Measurements from ENCODE around the gene LGR5.
"Not testable (repeated sequence)": the region's sequence is repeated elsewhere in the genome, so short reads cannot be mapped to it uniquely, and the experiment has no call there.

LGR5 gene

DNA sequence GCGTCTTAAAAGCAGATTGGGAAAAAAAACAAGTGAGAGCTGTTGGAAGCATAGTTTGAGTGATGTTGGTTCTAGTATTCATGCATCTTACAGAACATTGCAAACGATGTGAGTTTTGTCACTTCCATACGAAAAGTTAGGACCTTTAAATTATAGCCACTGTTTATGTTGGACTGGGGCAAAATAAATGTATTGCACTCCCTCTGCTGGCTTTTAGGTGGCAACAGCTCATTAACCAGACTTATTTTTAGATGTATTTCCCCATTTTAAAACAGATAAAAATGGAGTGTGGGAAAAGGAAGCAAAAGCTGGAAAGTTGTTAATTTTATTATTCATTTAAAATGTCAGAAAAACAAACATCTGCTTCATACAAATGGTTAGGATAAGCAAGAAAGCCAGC, 111.9 kb downstream of the LGR5 start:
- no peak overlapping the region for H3K4me3 ChIP-seq (ENCODE audit: low read length in 2 of 2)
- no peak overlapping the region for H3K9ac ChIP-seq (ENCODE audit: low read length in 2 of 2)
- H3K27ac ChIP-seq (ENCODE audit: low read length) = no peak overlapping the region
- no peaks in the 10 kb centered on the region for H3K36me3 ChIP-seq (ENCODE audit: control insufficient read depth in 2 of 2, insufficient read depth in 2 of 2, low read length in 2 of 2)
- no peaks in the 10 kb centered on the region for H3K9me3 ChIP-seq (ENCODE audit: control insufficient read depth in 2 of 2, low read length in 2 of 2)
- no peaks in the 10 kb centered on the region for H3K27me3 ChIP-seq (ENCODE audit: control insufficient read depth in 1 of 2, insufficient read depth in 2 of 2, low read length in 2 of 2)
- no peaks in the 10 kb centered on the region for H3K4me1 ChIP-seq (ENCODE audit: control insufficient read depth, insufficient read depth, low read length)

GRCh38 chr12:71552728-71553501, 113.3 kb downstream of the LGR5 start:
- no peaks in the 10 kb centered on the region for H3K27me3 ChIP-seq (ENCODE audit: control insufficient read depth in 1 of 2, insufficient read depth in 2 of 2, low read length in 2 of 2)
- no peaks in the 10 kb centered on the region for H3K36me3 ChIP-seq (ENCODE audit: control insufficient read depth in 2 of 2, insufficient read depth in 2 of 2, low read length in 2 of 2)
- no peak overlapping the region for H3K9ac ChIP-seq (ENCODE audit: low read length in 2 of 2)
- no peak overlapping the region for H3K4me3 ChIP-seq (ENCODE audit: low read length in 2 of 2)
- H3K4me1 ChIP-seq (ENCODE audit: control insufficient read depth, insufficient read depth, low read length) = no peaks in the 10 kb centered on the region
- no peak overlapping the region for H3K27ac ChIP-seq (ENCODE audit: low read length)
- no peaks in the 10 kb centered on the region for H3K9me3 ChIP-seq (ENCODE audit: control insufficient read depth in 2 of 2, low read length in 2 of 2)

DNA sequence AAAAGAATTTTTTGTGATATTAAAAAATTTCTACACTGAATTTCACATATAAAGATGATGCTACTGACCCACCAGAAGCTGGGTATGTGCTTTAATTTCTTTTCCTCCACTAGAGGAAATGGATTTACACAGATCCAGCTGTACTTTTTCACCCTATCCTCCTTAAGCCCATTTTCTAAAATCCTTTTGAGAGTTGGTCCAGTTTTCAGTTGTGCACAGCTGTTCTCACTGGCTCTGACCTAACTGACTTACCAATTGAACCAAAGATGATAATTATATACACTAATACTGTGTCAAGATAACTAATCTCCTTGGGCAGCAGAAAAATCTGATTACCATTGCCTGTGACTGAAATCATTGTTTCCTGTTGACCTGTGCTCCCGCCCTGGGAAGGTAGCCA, 115.6 kb downstream of the LGR5 start:
- Histone ChIP-seq H3K9ac (ENCODE audit: low read length in 2 of 2) (no peak overlapping the region), H3K4me3 (ENCODE audit: low read length in 2 of 2) (no peak overlapping the region), H3K9me3 (ENCODE audit: control insufficient read depth in 2 of 2, low read length in 2 of 2) (no peaks in the 10 kb centered on the region), H3K27me3 (ENCODE audit: control insufficient read depth in 1 of 2, insufficient read depth in 2 of 2, low read length in 2 of 2) (no peaks in the 10 kb centered on the region), H3K27ac (ENCODE audit: low read length) (no peak overlapping the region), H3K4me1 (ENCODE audit: control insufficient read depth, insufficient read depth, low read length) (no peaks in the 10 kb centered on the region), H3K36me3 (ENCODE audit: control insufficient read depth in 2 of 2, insufficient read depth in 2 of 2, low read length in 2 of 2) (no peaks in the 10 kb centered on the region)

- not testable (repeated sequence) for H3K9ac ChIP-seq (ENCODE audit: low read length in 2 of 2); H3K36me3 ChIP-seq (ENCODE audit: control insufficient read depth in 2 of 2, insufficient read depth in 2 of 2, low read length in 2 of 2); H3K27ac ChIP-seq (ENCODE audit: low read length); H3K4me3 ChIP-seq (ENCODE audit: low read length in 2 of 2); H3K4me1 ChIP-seq (ENCODE audit: control insufficient read depth, insufficient read depth, low read length); H3K9me3 ChIP-seq (ENCODE audit: control insufficient read depth in 2 of 2, low read length in 2 of 2); H3K27me3 ChIP-seq (ENCODE audit: control insufficient read depth in 1 of 2, insufficient read depth in 2 of 2, low read length in 2 of 2)
These were observed 116.2 kb downstream of the LGR5 start for GRCh38 chr12:71555789-71556188.

GRCh38 chr12:71556448-71556847, 116.8 kb downstream of the LGR5 start:
- H3K9me3 ChIP-seq (ENCODE audit: control insufficient read depth in 2 of 2, low read length in 2 of 2) = no peaks in the 10 kb centered on the region
- no peak overlapping the region for H3K27ac ChIP-seq (ENCODE audit: low read length)
- no peaks in the 10 kb centered on the region for H3K27me3 ChIP-seq (ENCODE audit: control insufficient read depth in 1 of 2, insufficient read depth in 2 of 2, low read length in 2 of 2)
- H3K36me3 ChIP-seq (ENCODE audit: control insufficient read depth in 2 of 2, insufficient read depth in 2 of 2, low read length in 2 of 2) = no peaks in the 10 kb centered on the region
- H3K4me3 ChIP-seq (ENCODE audit: low read length in 2 of 2) = no peak overlapping the region
- no peak overlapping the region for H3K9ac ChIP-seq (ENCODE audit: low read length in 2 of 2)
- H3K4me1 ChIP-seq (ENCODE audit: control insufficient read depth, insufficient read depth, low read length) = no peaks in the 10 kb centered on the region

- no peaks in the 10 kb centered on the region for H3K9me3 ChIP-seq (ENCODE audit: control insufficient read depth in 2 of 2, low read length in 2 of 2)
- H3K9ac ChIP-seq (ENCODE audit: low read length in 2 of 2) = no peak overlapping the region
- H3K27me3 ChIP-seq (ENCODE audit: control insufficient read depth in 1 of 2, insufficient read depth in 2 of 2, low read length in 2 of 2) = no peaks in the 10 kb centered on the region
- H3K4me3 ChIP-seq (ENCODE audit: low read length in 2 of 2) = no peak overlapping the region
- no peaks in the 10 kb centered on the region for H3K4me1 ChIP-seq (ENCODE audit: control insufficient read depth, insufficient read depth, low read length)
- no peak overlapping the region for H3K27ac ChIP-seq (ENCODE audit: low read length)
- H3K36me3 ChIP-seq (ENCODE audit: control insufficient read depth in 2 of 2, insufficient read depth in 2 of 2, low read length in 2 of 2) = no peaks in the 10 kb centered on the region
These were observed 117.3 kb downstream of the LGR5 start for GRCh38 chr12:71556875-71557274.

GRCh38 chr12:71558445-71558844, 118.8 kb downstream of the LGR5 start:
- Histone ChIP-seq H3K4me3 (ENCODE audit: low read length in 2 of 2) (no peak overlapping the region), H3K27ac (ENCODE audit: low read length) (no peak overlapping the region), H3K27me3 (ENCODE audit: control insufficient read depth in 1 of 2, insufficient read depth in 2 of 2, low read length in 2 of 2) (no peaks in the 10 kb centered on the region), H3K9me3 (ENCODE audit: control insufficient read depth in 2 of 2, low read length in 2 of 2) (no peaks in the 10 kb centered on the region), H3K4me1 (ENCODE audit: control insufficient read depth, insufficient read depth, low read length) (no peaks in the 10 kb centered on the region), H3K36me3 (ENCODE audit: control insufficient read depth in 2 of 2, insufficient read depth in 2 of 2, low read length in 2 of 2) (no peaks in the 10 kb centered on the region), H3K9ac (ENCODE audit: low read length in 2 of 2) (no peak overlapping the region)

DNA sequence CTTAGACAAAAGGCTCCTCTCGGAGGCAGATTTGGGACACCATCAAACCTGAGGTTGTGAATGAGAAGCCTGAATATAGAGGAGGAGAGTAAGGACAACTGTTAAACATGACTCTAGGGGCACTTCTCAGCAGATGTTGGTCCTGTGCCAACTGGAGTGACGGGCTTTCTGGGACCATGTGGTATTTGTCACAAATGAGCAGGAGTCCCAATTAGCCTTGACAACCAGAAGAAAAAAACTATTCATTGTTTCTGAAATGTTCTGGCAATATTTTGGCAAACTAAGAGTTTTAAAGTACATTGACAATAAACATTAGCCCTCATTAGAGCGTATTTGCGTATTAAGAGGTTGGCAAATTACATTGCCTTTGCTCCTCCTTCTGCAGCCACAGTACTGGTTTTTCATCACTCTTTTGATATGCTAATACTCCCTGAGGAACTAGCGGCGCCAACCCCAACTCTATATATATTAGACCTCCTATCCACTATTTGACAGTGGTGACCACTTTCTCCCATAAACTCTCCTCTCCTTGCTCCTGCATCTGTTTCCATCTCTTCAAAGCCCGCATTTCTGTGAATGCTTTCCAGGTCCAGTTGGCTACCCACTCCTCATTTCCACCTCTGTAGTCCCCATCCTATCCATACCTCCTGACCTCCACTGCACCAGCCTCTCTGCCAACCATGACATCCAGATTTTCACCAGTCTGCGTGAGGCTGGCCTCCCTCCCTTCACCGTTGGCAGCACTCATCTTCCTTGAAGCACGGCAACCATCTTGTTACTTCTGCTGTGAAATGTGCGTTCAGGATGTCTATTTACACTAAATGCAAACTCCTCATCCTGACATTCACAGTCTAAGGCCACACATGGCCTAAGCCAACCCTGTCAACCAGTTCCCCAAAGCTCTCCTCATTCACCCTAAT, 123.3 kb downstream of the LGR5 start:
- Histone ChIP-seq H3K4me1 (ENCODE audit: control insufficient read depth, insufficient read depth, low read length) (no peaks in the 10 kb centered on the region), H3K4me3 (ENCODE audit: low read length in 2 of 2) (no peak overlapping the region), H3K27me3 (ENCODE audit: control insufficient read depth in 1 of 2, insufficient read depth in 2 of 2, low read length in 2 of 2) (no peaks in the 10 kb centered on the region), H3K9me3 (ENCODE audit: control insufficient read depth in 2 of 2, low read length in 2 of 2) (no peaks in the 10 kb centered on the region), H3K27ac (ENCODE audit: low read length) (no peak overlapping the region), H3K36me3 (ENCODE audit: control insufficient read depth in 2 of 2, insufficient read depth in 2 of 2, low read length in 2 of 2) (no peaks in the 10 kb centered on the region), H3K9ac (ENCODE audit: low read length in 2 of 2) (no peak overlapping the region)

DNA sequence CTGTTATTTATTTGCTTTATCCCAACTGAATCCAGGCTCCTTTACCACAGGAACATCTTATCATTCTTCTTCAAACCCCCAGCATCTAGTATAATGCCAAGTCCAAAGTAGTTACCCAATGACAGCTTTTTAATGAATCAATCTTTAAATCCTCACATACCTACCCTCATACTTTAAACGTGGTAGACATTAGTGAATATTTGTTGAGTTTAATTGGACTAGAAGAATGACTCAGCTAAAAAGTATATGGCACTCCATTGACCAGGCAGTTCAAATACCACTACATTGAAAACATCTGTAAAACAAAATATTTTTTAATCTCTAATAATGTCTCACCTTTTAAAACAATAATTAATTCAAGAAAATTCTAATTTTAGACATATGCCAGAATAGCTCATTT, 125.9 kb downstream of the LGR5 start:
- H3K27ac ChIP-seq (ENCODE audit: low read length) = no peak overlapping the region

GRCh38 chr12:71566655-71567054, 127.1 kb downstream of the LGR5 start:
- Histone ChIP-seq H3K27ac (ENCODE audit: low read length) (no peak overlapping the region), H3K27me3 (ENCODE audit: control insufficient read depth in 1 of 2, insufficient read depth in 2 of 2, low read length in 2 of 2) (no peaks in the 10 kb centered on the region), H3K4me1 (ENCODE audit: control insufficient read depth, insufficient read depth, low read length) (no peaks in the 10 kb centered on the region), H3K36me3 (ENCODE audit: control insufficient read depth in 2 of 2, insufficient read depth in 2 of 2, low read length in 2 of 2) (no peaks in the 10 kb centered on the region), H3K9ac (ENCODE audit: low read length in 2 of 2) (no peak overlapping the region), H3K9me3 (ENCODE audit: control insufficient read depth in 2 of 2, low read length in 2 of 2) (no peaks in the 10 kb centered on the region), H3K4me3 (ENCODE audit: low read length in 2 of 2) (no peak overlapping the region)

More for the DNA sequence above, 125.9 kb downstream of the LGR5 start:
- no peaks in the 10 kb centered on the region for H3K36me3 ChIP-seq (ENCODE audit: control insufficient read depth in 2 of 2, insufficient read depth in 2 of 2, low read length in 2 of 2)
- H3K9ac ChIP-seq (ENCODE audit: low read length in 2 of 2) = no peak overlapping the region
- no peaks in the 10 kb centered on the region for H3K9me3 ChIP-seq (ENCODE audit: control insufficient read depth in 2 of 2, low read length in 2 of 2)
- H3K4me3 ChIP-seq (ENCODE audit: low read length in 2 of 2) = no peak overlapping the region
- no peaks in the 10 kb centered on the region for H3K4me1 ChIP-seq (ENCODE audit: control insufficient read depth, insufficient read depth, low read length)
- no peaks in the 10 kb centered on the region for H3K27me3 ChIP-seq (ENCODE audit: control insufficient read depth in 1 of 2, insufficient read depth in 2 of 2, low read length in 2 of 2)

GRCh38 chr12:71567537-71567936, 127.9 kb downstream of the LGR5 start:
- Histone ChIP-seq H3K27ac (ENCODE audit: low read length) (no peak overlapping the region), H3K4me1 (ENCODE audit: control insufficient read depth, insufficient read depth, low read length) (no peaks in the 10 kb centered on the region), H3K4me3 (ENCODE audit: low read length in 2 of 2) (no peak overlapping the region), H3K9me3 (ENCODE audit: control insufficient read depth in 2 of 2, low read length in 2 of 2) (no peaks in the 10 kb centered on the region), H3K36me3 (ENCODE audit: control insufficient read depth in 2 of 2, insufficient read depth in 2 of 2, low read length in 2 of 2) (no peaks in the 10 kb centered on the region), H3K9ac (ENCODE audit: low read length in 2 of 2) (no peak overlapping the region), H3K27me3 (ENCODE audit: control insufficient read depth in 1 of 2, insufficient read depth in 2 of 2, low read length in 2 of 2) (no peaks in the 10 kb centered on the region)

Data from stomach smooth muscle (tissue), 2 donors.